T-helper 1 cell treated with Interleukin-12 subunit alpha and Interleukin-12 subunit beta and Interleukin-4 antibody, amounts not matched to agents 30 μg/mL and 1 μg/mL, for 36 hours (primary cell): ENCODE results near the gene TCIRG1.
A peak's percentile ranks its signal among the peaks of the same experiment; 100 is the strongest.

Experiments
- H3K27ac Mint-ChIP-seq: one replicate; pipeline ENCODE4 v1.8.0; 2021; ENCODE audit warnings: mild to moderate bottlenecking, mixed read lengths
- H3K27me3 Mint-ChIP-seq: one replicate; pipeline ENCODE4 v1.8.0; 2021; ENCODE audit warnings: low read depth, mixed read lengths
- H3K36me3 Mint-ChIP-seq: one replicate; pipeline ENCODE4 v1.8.0; 2021; ENCODE audit warnings: low read depth, mixed read lengths
- H3K4me1 Mint-ChIP-seq: one replicate; pipeline ENCODE4 v1.8.0; 2021; ENCODE audit warnings: low read depth, mixed read lengths
- H3K4me3 Mint-ChIP-seq: one replicate; pipeline ENCODE4 v1.8.0; 2021; ENCODE audit warnings: mild to moderate bottlenecking, moderate library complexity, mixed read lengths
- H3K9me3 Mint-ChIP-seq: one replicate; pipeline ENCODE4 v1.8.0; 2021; ENCODE audit warnings: mixed read lengths

Gene TCIRG1

GRCh38 chr11:68036141-68036716, 2.6 kb upstream of the TCIRG1 start:
- H3K36me3 Mint-ChIP-seq, result peaks cover 8% of the 10 kb centered on the region
- no peak overlapping the region for H3K27ac Mint-ChIP-seq
- no peaks in the 10 kb centered on the region for H3K27me3 Mint-ChIP-seq
- H3K4me3 Mint-ChIP-seq, result no peak overlapping the region
- peaks cover 22% of the 10 kb centered on the region for H3K4me1 Mint-ChIP-seq
- no peaks in the 10 kb centered on the region for H3K9me3 Mint-ChIP-seq

GRCh38 chr11:68036717-68037239, 2.0 kb upstream of the TCIRG1 start:
- H3K36me3 Mint-ChIP-seq, result peaks cover 7% of the 10 kb centered on the region
- H3K4me3 Mint-ChIP-seq, result no peak overlapping the region
- H3K9me3 Mint-ChIP-seq, result no peaks in the 10 kb centered on the region
- H3K27me3 Mint-ChIP-seq, result no peaks in the 10 kb centered on the region
- H3K27ac Mint-ChIP-seq, result peak overlapping the region; percentile 72
- peaks cover 20% of the 10 kb centered on the region for H3K4me1 Mint-ChIP-seq

GRCh38 chr11:68037411-68038225, 1.2 kb upstream of the TCIRG1 start:
- H3K9me3 Mint-ChIP-seq, result no peaks in the 10 kb centered on the region
- peak overlapping the region; percentile 40 for H3K4me3 Mint-ChIP-seq
- H3K36me3 Mint-ChIP-seq, result peaks cover 7% of the 10 kb centered on the region
- peak overlapping the region; percentile 72 for H3K27ac Mint-ChIP-seq
- H3K27me3 Mint-ChIP-seq, result no peaks in the 10 kb centered on the region
- peaks cover 20% of the 10 kb centered on the region for H3K4me1 Mint-ChIP-seq

GRCh38 chr11:68038226-68038717, 553 bp upstream of the TCIRG1 start:
- H3K36me3 Mint-ChIP-seq, result peaks cover 7% of the 10 kb centered on the region
- no peaks in the 10 kb centered on the region for H3K9me3 Mint-ChIP-seq
- no peaks in the 10 kb centered on the region for H3K27me3 Mint-ChIP-seq
- peak overlapping the region; percentile 90 for H3K4me3 Mint-ChIP-seq
- H3K4me1 Mint-ChIP-seq, result peaks cover 20% of the 10 kb centered on the region
- no peak overlapping the region for H3K27ac Mint-ChIP-seq

- Mint-ChIP-seq H3K27ac (peak overlapping the region; percentile 91), H3K36me3 (peaks cover 4% of the 10 kb centered on the region), H3K27me3 (no peaks in the 10 kb centered on the region), H3K9me3 (no peaks in the 10 kb centered on the region), H3K4me3 (peak overlapping the region; percentile 90), H3K4me1 (peaks cover 20% of the 10 kb centered on the region)
Measured at GRCh38 chr11:68039526-68040086, 781 bp downstream of the TCIRG1 start.

- H3K27me3 Mint-ChIP-seq, result no peaks in the 10 kb centered on the region
- peaks cover 20% of the 10 kb centered on the region for H3K4me1 Mint-ChIP-seq
- peak overlapping the region; percentile 91 for H3K27ac Mint-ChIP-seq
- peaks cover 4% of the 10 kb centered on the region for H3K36me3 Mint-ChIP-seq
- H3K9me3 Mint-ChIP-seq, result no peaks in the 10 kb centered on the region
- peak overlapping the region; percentile 90 for H3K4me3 Mint-ChIP-seq
Measured at GRCh38 chr11:68040101-68040956, 1.5 kb downstream of the TCIRG1 start.

GRCh38 chr11:68040957-68041591, 2.2 kb downstream of the TCIRG1 start:
- Mint-ChIP-seq H3K36me3 (peaks cover 4% of the 10 kb centered on the region), H3K27me3 (no peaks in the 10 kb centered on the region), H3K4me1 (peaks cover 20% of the 10 kb centered on the region), H3K9me3 (no peaks in the 10 kb centered on the region), H3K27ac (peak overlapping the region; percentile 91), H3K4me3 (peak overlapping the region; percentile 90)

- Mint-ChIP-seq H3K4me1 (peaks cover 18% of the 10 kb centered on the region), H3K36me3 (peaks cover 4% of the 10 kb centered on the region), H3K4me3 (peak overlapping the region; percentile 34), H3K9me3 (no peaks in the 10 kb centered on the region), H3K27me3 (no peaks in the 10 kb centered on the region), H3K27ac (peak overlapping the region; percentile 41)
Measured at GRCh38 chr11:68041617-68042218, 2.9 kb downstream of the TCIRG1 start.

- H3K27ac Mint-ChIP-seq, result no peak overlapping the region
Measured at GRCh38 chr11:68042219-68043028, 3.6 kb downstream of the TCIRG1 start.

GRCh38 chr11:68043029-68043348, 4.2 kb downstream of the TCIRG1 start:
- H3K36me3 Mint-ChIP-seq, result peaks cover 2% of the 10 kb centered on the region
- no peaks in the 10 kb centered on the region for H3K27me3 Mint-ChIP-seq

More at GRCh38 chr11:68042219-68043028, 3.6 kb downstream of the TCIRG1 start:
- peaks cover 11% of the 10 kb centered on the region for H3K4me1 Mint-ChIP-seq
- peaks cover 2% of the 10 kb centered on the region for H3K36me3 Mint-ChIP-seq
- no peaks in the 10 kb centered on the region for H3K9me3 Mint-ChIP-seq
- H3K27me3 Mint-ChIP-seq, result no peaks in the 10 kb centered on the region
- no peak overlapping the region for H3K4me3 Mint-ChIP-seq

GRCh38 chr11:68043349-68044144, 4.7 kb downstream of the TCIRG1 start:
- Mint-ChIP-seq H3K4me1 (peaks cover 10% of the 10 kb centered on the region), H3K36me3 (peaks cover 2% of the 10 kb centered on the region), H3K27me3 (no peaks in the 10 kb centered on the region), H3K27ac (no peak overlapping the region), H3K4me3 (no peak overlapping the region), H3K9me3 (no peaks in the 10 kb centered on the region)

More at GRCh38 chr11:68043029-68043348, 4.2 kb downstream of the TCIRG1 start:
- Mint-ChIP-seq H3K4me3 (no peak overlapping the region), H3K27ac (no peak overlapping the region), H3K4me1 (peaks cover 10% of the 10 kb centered on the region), H3K9me3 (no peaks in the 10 kb centered on the region)

GRCh38 chr11:68044145-68044813, 5.5 kb downstream of the TCIRG1 start:
- H3K27ac Mint-ChIP-seq, result no peak overlapping the region

More at GRCh38 chr11:68044145-68044813, 5.5 kb downstream of the TCIRG1 start:
- no peak overlapping the region for H3K4me3 Mint-ChIP-seq
- H3K27me3 Mint-ChIP-seq, result no peaks in the 10 kb centered on the region
- no peaks in the 10 kb centered on the region for H3K9me3 Mint-ChIP-seq
- peaks cover 10% of the 10 kb centered on the region for H3K4me1 Mint-ChIP-seq
- H3K36me3 Mint-ChIP-seq, result peaks cover 2% of the 10 kb centered on the region
